ENCODE data around the gene EIF2B5. TPM values are rescaled to one million over a fixed set of nuclear protein-coding genes. Genes with fewer than 3 reads are reported as not detected.
A peak's percentile ranks its signal among the peaks of the same experiment; 100 is the strongest.

EIF2B5 gene
- total and polyA plus RNA-seq, 9 of the 15 experiments (the other 6 are each of a cell fraction or from before 2014, with no cell fraction given): 19.1 to 92.4 (median 74.0) TPM

DNA sequence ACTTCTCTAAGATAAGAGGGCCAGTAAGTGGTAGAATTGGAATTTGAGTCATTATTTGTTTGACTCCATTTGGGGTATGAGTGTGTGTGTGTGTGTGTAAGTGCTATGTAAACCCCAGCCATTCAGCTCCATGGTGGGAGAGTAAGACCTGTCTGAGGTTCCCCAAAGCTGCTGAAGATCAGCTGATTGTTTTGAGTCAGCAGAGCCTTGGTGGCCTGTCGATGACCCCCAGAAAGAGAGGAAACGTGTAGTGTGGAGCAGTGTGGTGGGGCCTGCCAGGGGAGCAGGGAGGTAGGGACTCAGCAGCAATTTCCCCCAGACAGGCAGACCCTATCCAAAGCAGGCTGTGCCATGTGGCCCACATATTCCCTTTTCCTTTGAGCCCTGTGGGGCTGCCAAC, 25.3 kb downstream of the EIF2B5 start:
- Histone ChIP-seq H4K20me1 (replicated peaks; ENCODE audit: control insufficient read depth, insufficient read depth, low read length) (no peaks in the 10 kb centered on the region; the same call in 1 of the 2 replicates), H3K27me3 (ENCODE audit: control insufficient read depth in 2 of 2, insufficient read depth in 2 of 2, low read length in 2 of 2) (no peaks in the 10 kb centered on the region), H3K9me1 (ENCODE audit: control insufficient read depth, insufficient read depth, low read length) (no peaks in the 10 kb centered on the region), H3K4me2 (ENCODE audit: insufficient read depth, low read length) (no peak overlapping the region), H3K27ac (ENCODE audit: extremely low read depth, low read depth, low read length) (0 out of 3 replicates have a peak overlapping the region, but pooled peaks have one; percentile 28), H2AFZ (ENCODE audit: low read depth, low read length) (no peak overlapping the region), H3K4me1 (replicated peaks in 1 of 2; ENCODE audit: control insufficient read depth in 2 of 2, insufficient read depth in 2 of 2, low read length in 2 of 2) (peaks cover 21 to 22% of the 10 kb centered on the region in 2 experiments; a peak in 4 of 5 replicates), H3K79me2 (ENCODE audit: control insufficient read depth, insufficient read depth, low read length) (peaks cover 55% of the 10 kb centered on the region), H3K4me3 (no peak overlapping the region), H3K36me3 (ENCODE audit: control insufficient read depth, insufficient read depth, low read length) (peaks cover 40% of the 10 kb centered on the region; the same call in 2 of the 3 replicates), H3K9ac (ENCODE audit: insufficient read depth in 1 of 2, low read depth in 2 of 2, low read length in 2 of 2) (peak overlapping the region in 1 of 2 experiments; percentile 81; a peak in 2 of 4 replicates), H3K9me3 (replicated peaks; ENCODE audit: control insufficient read depth, insufficient read depth, low read depth, low read length) (no peaks in the 10 kb centered on the region)
- ChIA-PET POLR2A (interaction anchor here (0.8 to 1.0 kb wide), 2 partner anchors 8 to 20 kb away, joined by 3 read pairs; no protein-coding TSS in a partner anchor), CTCF (ENCODE audit: low intra/inter-chr PET ratio) (no interaction called here)
- intact Hi-C loops (cut with micrococcal nuclease) (no loop called here), in situ Hi-C loops (cut with MboI) (no loop called here)
- DNase-seq (ENCODE audit: extremely low read depth in 1 of 4, low spot score in 3 of 4) (peak in 1 of 4 experiments; percentile 39), ATAC-seq (no peak), FAIRE-seq (no peak)
- TF ChIP-seq TCFL5 (CRISPR knock-in tag; conservative IDR thresholded peaks at IDR 0.05): no peak
- TF ChIP-seq, protein P1, sequence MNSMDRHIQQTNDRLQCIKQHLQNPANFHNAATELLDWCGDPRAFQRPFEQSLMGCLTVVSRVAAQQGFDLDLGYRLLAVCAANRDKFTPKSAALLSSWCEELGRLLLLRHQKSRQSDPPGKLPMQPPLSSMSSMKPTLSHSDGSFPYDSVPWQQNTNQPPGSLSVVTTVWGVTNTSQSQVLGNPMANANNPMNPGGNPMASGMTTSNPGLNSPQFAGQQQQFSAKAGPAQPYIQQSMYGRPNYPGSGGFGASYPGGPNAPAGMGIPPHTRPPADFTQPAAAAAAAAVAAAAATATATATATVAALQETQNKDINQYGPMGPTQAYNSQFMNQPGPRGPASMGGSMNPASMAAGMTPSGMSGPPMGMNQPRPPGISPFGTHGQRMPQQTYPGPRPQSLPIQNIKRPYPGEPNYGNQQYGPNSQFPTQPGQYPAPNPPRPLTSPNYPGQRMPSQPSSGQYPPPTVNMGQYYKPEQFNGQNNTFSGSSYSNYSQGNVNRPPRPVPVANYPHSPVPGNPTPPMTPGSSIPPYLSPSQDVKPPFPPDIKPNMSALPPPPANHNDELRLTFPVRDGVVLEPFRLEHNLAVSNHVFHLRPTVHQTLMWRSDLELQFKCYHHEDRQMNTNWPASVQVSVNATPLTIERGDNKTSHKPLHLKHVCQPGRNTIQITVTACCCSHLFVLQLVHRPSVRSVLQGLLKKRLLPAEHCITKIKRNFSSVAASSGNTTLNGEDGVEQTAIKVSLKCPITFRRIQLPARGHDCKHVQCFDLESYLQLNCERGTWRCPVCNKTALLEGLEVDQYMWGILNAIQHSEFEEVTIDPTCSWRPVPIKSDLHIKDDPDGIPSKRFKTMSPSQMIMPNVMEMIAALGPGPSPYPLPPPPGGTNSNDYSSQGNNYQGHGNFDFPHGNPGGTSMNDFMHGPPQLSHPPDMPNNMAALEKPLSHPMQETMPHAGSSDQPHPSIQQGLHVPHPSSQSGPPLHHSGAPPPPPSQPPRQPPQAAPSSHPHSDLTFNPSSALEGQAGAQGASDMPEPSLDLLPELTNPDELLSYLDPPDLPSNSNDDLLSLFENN (IDR thresholded peaks at IDR 0.05; ENCODE audit: low read depth in 2 of 2, low read length in 2 of 2): no peak
- no peak for TF ChIP-seq ESRRA (IDR thresholded peaks at IDR 0.05; ENCODE audit: borderline replicate concordance, low read depth)
- TF ChIP-seq ZNF436 (CRISPR knock-in tag; IDR thresholded peaks at IDR 0.05): no peak
- TF ChIP-seq SOX6 (IDR thresholded peaks at IDR 0.05): no peak
- TF ChIP-seq MIER1 (IDR thresholded peaks at IDR 0.05; ENCODE audit: low read depth): no peak
- TF ChIP-seq GTF2E2 (tag; IDR thresholded peaks at IDR 0.05): no peak
- no peak for TF ChIP-seq PHTF2 (CRISPR knock-in tag; IDR thresholded peaks at IDR 0.05)
- TF ChIP-seq HSF4 (CRISPR knock-in tag; IDR thresholded peaks at IDR 0.05; ENCODE audit: borderline replicate concordance): no peak
- no peak for TF ChIP-seq FOXP1 (CRISPR knock-in tag; IDR thresholded peaks at IDR 0.05)
- TF ChIP-seq, protein P2, sequence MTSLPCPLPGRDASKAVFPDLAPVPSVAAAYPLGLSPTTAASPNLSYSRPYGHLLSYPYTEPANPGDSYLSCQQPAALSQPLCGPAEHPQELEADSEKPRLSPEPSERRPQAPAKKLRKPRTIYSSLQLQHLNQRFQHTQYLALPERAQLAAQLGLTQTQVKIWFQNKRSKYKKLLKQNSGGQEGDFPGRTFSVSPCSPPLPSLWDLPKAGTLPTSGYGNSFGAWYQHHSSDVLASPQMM (CRISPR knock-in tag; IDR thresholded peaks at IDR 0.05): no peak
- TF ChIP-seq, protein P3, sequence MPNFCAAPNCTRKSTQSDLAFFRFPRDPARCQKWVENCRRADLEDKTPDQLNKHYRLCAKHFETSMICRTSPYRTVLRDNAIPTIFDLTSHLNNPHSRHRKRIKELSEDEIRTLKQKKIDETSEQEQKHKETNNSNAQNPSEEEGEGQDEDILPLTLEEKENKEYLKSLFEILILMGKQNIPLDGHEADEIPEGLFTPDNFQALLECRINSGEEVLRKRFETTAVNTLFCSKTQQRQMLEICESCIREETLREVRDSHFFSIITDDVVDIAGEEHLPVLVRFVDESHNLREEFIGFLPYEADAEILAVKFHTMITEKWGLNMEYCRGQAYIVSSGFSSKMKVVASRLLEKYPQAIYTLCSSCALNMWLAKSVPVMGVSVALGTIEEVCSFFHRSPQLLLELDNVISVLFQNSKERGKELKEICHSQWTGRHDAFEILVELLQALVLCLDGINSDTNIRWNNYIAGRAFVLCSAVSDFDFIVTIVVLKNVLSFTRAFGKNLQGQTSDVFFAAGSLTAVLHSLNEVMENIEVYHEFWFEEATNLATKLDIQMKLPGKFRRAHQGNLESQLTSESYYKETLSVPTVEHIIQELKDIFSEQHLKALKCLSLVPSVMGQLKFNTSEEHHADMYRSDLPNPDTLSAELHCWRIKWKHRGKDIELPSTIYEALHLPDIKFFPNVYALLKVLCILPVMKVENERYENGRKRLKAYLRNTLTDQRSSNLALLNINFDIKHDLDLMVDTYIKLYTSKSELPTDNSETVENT (CRISPR knock-in tag; IDR thresholded peaks at IDR 0.05): no peak
- TF ChIP-seq ZNF75A (CRISPR knock-in tag; IDR thresholded peaks at IDR 0.05): no peak
- no peak for TF ChIP-seq GATAD2B (IDR thresholded peaks at IDR 0.05; ENCODE audit: borderline replicate concordance)
- BruUV-seq (replicated peaks): no TSS peak
- WGBS (ENCODE audit: insufficient coverage, low coverage, missing lambda C conversion rate): 17% methylated on average over 2 of the region's 2 CpGs
